Tibial artery (tissue), 4 donors: Measurements from ENCODE around the gene GRM8.

Experiments
- DNase-seq, 2 donors: peaks; one replicate each; pipeline ENCODE4 v3.0.0-alpha.2; 2019
- H3K27ac ChIP-seq, 2 donors: fragments of 200-600 bp; sonication (generic) in 1 of 2; 1 replicate in 1 of 2; 2 replicates in 1 of 2; pipeline ENCODE4 v1.5.1; 2018 to 2019; ENCODE audit warnings: mild to moderate bottlenecking in 1 of 2
- H3K27me3 ChIP-seq, 2 donors: fragments of 200-600 bp; sonication (generic) in 1 of 2; one replicate each; pipeline versions ENCODE4 v1.5.1 to v1.6.0; 2016 to 2019
- H3K36me3 ChIP-seq, 3 donors: fragments of 200-600 bp; sonication (generic) in 2 of 3; one replicate each; pipeline ENCODE4 v1.5.1; 2016 to 2019; ENCODE audit warnings: mild to moderate bottlenecking in 2 of 3
- H3K4me1 ChIP-seq, 4 donors: fragments of 200-600 bp; sonication (generic) in 2 of 4; 1 replicate in 3 of 4; 2 replicates in 1 of 4; pipeline ENCODE4 v1.5.1; 2016 to 2019
- H3K4me3 ChIP-seq, 2 donors: fragments of 200-600 bp; sonication (generic) in 1 of 2; 1 replicate in 1 of 2; 2 replicates in 1 of 2; pipeline ENCODE4 v1.5.1; 2018 to 2019; ENCODE audit warnings: mild to moderate bottlenecking in 2 of 2
- H3K9me3 ChIP-seq, 3 donors: fragments of 200-600 bp; sonication (generic) in 1 of 3; one replicate each; pipeline ENCODE4 v1.5.1; 2016 to 2019
- intact Hi-C: fragments of 100-400 bp; cut with DNase I; formaldehyde crosslinking; loops from one replicate; pipeline ENCODE4 v1.15.0; 2023; ENCODE audit warnings: low total_unique reads
- TF ChIP-seq, protein P1 (sequence below), 2 experiments: fragments of 200-600 bp in 1 of 2; fragments of 450-650 bp in 1 of 2; IDR thresholded peaks; one replicate each; pipeline ENCODE4 v1.5.1; 2017 to 2019; ENCODE audit warnings: antibody characterized with exemption in 2 of 2, mild to moderate bottlenecking in 1 of 2, moderate library complexity in 1 of 2

GRM8 gene

DNA sequence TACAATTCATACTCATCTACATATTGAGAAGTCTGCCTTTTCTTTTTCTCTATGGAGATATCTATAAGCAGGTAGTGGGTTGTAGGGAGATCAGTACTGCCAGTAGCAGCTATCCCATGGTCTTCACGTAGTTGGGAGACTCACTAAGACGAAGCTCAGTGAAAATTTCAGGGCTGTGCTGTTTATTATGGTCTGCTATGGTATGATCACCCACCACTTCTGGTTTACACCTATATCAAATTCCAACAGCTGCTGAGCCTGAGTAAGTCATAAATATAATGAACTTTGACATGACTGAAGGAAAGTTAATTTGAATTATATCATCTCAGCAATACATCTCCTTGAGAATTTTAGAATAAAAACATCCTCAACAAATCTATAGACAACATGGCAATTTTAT is 741.7 kb downstream of the GRM8 start:
- Histone ChIP-seq H3K36me3 (no peaks in the 10 kb centered on the region), H3K4me3 (no peak overlapping the region), H3K4me1 (no peaks in the 10 kb centered on the region), H3K27ac (no peak overlapping the region), H3K9me3 (peaks cover 0 to 4% (median 0%) of the 10 kb centered on the region in 3 donors), H3K27me3 (no peaks in the 10 kb centered on the region)
- DNase-seq = no peak
- TF ChIP-seq, protein P1, sequence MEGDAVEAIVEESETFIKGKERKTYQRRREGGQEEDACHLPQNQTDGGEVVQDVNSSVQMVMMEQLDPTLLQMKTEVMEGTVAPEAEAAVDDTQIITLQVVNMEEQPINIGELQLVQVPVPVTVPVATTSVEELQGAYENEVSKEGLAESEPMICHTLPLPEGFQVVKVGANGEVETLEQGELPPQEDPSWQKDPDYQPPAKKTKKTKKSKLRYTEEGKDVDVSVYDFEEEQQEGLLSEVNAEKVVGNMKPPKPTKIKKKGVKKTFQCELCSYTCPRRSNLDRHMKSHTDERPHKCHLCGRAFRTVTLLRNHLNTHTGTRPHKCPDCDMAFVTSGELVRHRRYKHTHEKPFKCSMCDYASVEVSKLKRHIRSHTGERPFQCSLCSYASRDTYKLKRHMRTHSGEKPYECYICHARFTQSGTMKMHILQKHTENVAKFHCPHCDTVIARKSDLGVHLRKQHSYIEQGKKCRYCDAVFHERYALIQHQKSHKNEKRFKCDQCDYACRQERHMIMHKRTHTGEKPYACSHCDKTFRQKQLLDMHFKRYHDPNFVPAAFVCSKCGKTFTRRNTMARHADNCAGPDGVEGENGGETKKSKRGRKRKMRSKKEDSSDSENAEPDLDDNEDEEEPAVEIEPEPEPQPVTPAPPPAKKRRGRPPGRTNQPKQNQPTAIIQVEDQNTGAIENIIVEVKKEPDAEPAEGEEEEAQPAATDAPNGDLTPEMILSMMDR (IDR thresholded peaks at IDR 0.05) = no peak
- intact Hi-C loops = no loop called here

DNA sequence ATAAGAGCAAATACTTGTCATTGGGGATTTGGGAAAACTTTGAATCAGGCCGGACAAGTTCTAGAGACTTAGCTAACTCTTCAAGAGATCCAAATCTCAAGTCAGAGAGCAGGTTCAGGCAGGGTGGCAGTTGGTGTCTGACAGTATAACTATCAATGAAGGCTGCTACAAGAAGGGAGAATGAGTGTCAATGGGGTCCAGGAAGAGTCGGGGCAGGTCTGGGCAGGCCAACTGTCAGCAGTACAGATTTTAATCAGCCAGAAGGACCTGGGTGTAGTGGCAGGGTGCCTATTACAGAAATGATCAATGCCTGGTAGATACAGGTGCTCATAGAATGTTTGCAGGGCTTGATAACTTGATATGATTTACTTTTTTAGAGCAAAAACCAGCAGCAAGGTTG is 751.1 kb downstream of the GRM8 start:
- Histone ChIP-seq H3K27ac (no peak overlapping the region), H3K27me3 (no peaks in the 10 kb centered on the region), H3K4me1 (no peaks in the 10 kb centered on the region), H3K9me3 (no peaks in the 10 kb centered on the region), H3K4me3 (no peak overlapping the region), H3K36me3 (no peaks in the 10 kb centered on the region)
- TF ChIP-seq, protein P1 (IDR thresholded peaks at IDR 0.05) = no peak
- intact Hi-C loops = no loop called here
- DNase-seq = no peak

DNA sequence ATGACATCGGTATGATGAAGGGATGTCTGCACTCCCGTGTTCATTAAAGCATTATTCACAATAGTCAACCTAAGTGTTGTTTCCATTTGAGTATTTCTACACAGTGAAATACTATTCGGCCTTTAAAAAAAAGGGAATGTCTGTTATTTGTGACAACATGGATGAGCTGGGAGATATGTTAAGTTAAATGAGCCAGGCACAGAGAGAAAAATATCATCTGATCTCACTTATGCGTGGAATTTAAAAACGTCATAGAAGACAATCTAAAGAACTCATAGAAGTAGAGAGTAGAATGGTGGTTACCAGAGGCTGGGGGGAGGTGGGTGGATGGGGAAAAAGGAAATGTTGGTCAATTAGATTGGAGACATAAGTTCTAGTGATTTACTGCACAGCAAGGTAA is 753.3 kb downstream of the GRM8 start:
- no peak for DNase-seq
- no peaks in the 10 kb centered on the region for H3K36me3 ChIP-seq
- no peaks in the 10 kb centered on the region for H3K27me3 ChIP-seq
- no peaks in the 10 kb centered on the region for H3K9me3 ChIP-seq
- intact Hi-C loops = no loop called here
- no peak overlapping the region for H3K4me3 ChIP-seq
- no peak overlapping the region for H3K27ac ChIP-seq
- TF ChIP-seq, protein P1 (IDR thresholded peaks at IDR 0.05) = no peak
- H3K4me1 ChIP-seq = peaks cover 0 to 2% (median 0%) of the 10 kb centered on the region in 4 donors

DNA sequence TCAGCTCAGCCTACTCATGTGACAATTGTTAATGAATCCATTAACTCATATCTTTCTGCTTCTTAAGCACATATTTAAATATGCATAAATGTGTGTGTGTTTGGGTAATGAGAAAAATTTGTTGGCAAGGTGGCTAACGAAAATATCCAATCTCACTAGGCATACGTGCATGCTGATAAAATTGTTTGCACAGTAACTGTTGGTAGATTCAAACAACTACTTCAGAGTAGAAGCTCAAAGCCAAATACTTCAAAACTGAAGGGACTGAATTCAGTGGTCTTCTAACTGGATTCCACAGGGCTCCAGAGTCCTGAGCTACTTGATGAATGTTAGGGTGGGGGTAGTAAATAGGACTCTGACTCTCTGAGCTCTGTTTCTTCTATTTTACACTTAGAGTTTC is 757.0 kb downstream of the GRM8 start:
- intact Hi-C loops = no loop called here
- H3K4me3 ChIP-seq = no peak overlapping the region
- peaks cover 0 to 4% (median 0%) of the 10 kb centered on the region in 4 donors for H3K4me1 ChIP-seq
- H3K27me3 ChIP-seq = no peaks in the 10 kb centered on the region
- no peaks in the 10 kb centered on the region for H3K36me3 ChIP-seq
- no peaks in the 10 kb centered on the region for H3K9me3 ChIP-seq
- no peak overlapping the region for H3K27ac ChIP-seq
- TF ChIP-seq, protein P1 (IDR thresholded peaks at IDR 0.05) = no peak
- DNase-seq = no peak

DNA sequence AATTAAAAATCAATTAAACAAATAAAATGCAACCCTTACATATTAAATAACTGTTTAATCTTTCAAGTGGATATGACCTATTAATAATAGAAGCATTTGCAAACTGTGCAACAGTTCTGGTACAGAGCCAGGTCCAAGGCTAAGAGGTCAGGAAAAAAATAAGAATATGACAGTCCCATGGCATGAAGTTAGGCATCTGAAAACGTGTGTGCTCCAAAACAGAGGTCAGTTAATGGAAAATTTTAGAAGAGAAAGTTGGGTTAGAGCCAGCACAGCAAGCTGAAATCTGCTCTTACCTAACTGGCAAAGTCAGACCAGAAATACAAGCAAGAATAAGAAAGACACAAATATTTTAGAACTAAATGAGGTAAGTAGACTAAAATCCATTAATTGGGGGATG is 757.7 kb downstream of the GRM8 start:
- intact Hi-C loops = no loop called here
- no peak overlapping the region for H3K4me3 ChIP-seq
- no peaks in the 10 kb centered on the region for H3K27me3 ChIP-seq
- TF ChIP-seq, protein P1 (IDR thresholded peaks at IDR 0.05) = no peak
- DNase-seq = no peak
- H3K36me3 ChIP-seq = no peaks in the 10 kb centered on the region
- H3K9me3 ChIP-seq = no peaks in the 10 kb centered on the region
- H3K4me1 ChIP-seq = peaks cover 0 to 4% (median 0%) of the 10 kb centered on the region in 4 donors
- H3K27ac ChIP-seq = no peak overlapping the region

DNA sequence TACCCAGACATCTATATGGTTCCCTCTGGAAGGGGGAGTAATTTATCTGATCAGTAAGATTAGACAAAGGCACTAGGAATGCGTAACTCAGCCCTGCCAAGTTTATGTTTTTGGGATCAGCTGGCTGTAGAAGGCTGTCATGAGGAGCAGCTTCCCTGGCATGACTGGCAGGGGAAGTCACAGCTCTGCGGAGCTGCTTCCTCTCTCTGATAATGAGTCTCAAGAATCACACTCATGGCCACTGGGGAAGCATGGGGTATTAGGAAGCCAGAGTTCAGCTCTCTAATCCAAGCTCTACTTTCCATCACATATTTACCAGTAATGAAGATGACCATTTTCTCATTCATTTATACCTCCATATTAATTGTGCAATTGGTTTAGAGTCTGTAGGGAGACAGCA is 758.9 kb downstream of the GRM8 start:
- DNase-seq = no peak
- no peak overlapping the region for H3K27ac ChIP-seq
- no peaks in the 10 kb centered on the region for H3K9me3 ChIP-seq
- no peaks in the 10 kb centered on the region for H3K27me3 ChIP-seq
- no peak overlapping the region for H3K4me3 ChIP-seq
- peaks cover 0 to 4% (median 0%) of the 10 kb centered on the region in 4 donors for H3K4me1 ChIP-seq
- TF ChIP-seq, protein P1 (IDR thresholded peaks at IDR 0.05) = no peak
- H3K36me3 ChIP-seq = no peaks in the 10 kb centered on the region
- intact Hi-C loops = no loop called here
